Forelimb muscle (tissue), 1 donor: ENCODE data around the gene CLIC6. TPM values are rescaled to one million over a fixed set of nuclear protein-coding genes. Genes with fewer than 3 reads are reported as not detected.

Experiments used
- DNase-seq: peaks from one replicate; pipeline ENCODE4 v3.0.0-alpha.2; 2013; ENCODE audit warnings: low read depth
- polyA plus RNA-seq: library from polyadenylated mRNA; unstranded; fragments of 120-200 nt; gene quantifications from one replicate; pipeline ENCODE4 v1.2.1, GENCODE V29; 2013; ENCODE audit not compliant: insufficient read length

CLIC6 gene
- polyA plus RNA-seq, 1 donor: not detected

DNA sequence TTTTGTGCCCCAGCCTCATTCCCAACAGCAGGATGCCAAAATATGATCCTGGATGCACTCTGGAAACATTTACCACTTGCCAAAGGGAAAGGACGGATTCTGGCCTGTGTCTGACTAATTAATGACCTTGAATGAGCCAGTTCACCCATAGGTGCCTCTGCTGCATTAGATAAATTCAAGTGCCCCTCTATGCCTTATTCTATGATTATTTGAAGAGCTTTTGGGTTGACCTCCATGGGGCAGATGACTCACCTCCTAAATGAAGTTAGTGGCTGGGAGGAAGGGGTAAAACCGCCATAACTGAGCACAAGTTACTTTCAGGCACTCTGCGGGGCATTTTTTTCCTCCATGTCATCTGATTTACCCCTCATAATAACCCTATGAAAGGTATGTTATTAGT lies 98.1 kb downstream of the CLIC6 start:
- no peak for DNase-seq

Other genes starting within 250 kb of the CLIC6 start
- 0.25 TPM for gene SMIM34, start 245.0 kb upstream of the CLIC6 start, polyA plus RNA-seq
- gene KCNE1, start 156.8 kb upstream of the CLIC6 start, polyA plus RNA-seq: 0.54 TPM
- gene RCAN1, start 53.9 kb upstream of the CLIC6 start, polyA plus RNA-seq: 16.3 TPM